Measurements from ENCODE around the gene EFNA5.

EFNA5 gene

DNA sequence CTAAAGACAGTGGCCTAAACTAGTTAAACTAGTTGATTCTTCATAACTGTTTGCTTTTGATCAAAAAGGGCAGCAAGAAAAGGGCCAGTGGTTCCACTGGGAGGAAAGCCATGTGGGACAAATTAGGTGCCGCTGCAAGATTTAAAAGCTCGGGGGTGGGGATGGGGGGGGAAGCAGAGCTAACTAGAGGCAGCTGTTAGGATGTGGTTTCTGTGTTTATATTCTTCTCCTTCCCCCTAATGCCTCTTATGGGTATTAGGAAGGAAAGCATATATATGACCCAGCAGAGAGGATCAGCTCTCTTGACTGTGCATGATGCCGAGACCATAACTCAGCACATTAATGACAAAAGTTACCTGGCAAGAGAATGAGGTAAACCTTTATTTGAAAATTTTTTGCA, 65.7 kb downstream of the EFNA5 start:
- no peak for DNase-seq (ENCODE audit: low read depth in 2 of 3, low spot score in 1 of 3)

DNA sequence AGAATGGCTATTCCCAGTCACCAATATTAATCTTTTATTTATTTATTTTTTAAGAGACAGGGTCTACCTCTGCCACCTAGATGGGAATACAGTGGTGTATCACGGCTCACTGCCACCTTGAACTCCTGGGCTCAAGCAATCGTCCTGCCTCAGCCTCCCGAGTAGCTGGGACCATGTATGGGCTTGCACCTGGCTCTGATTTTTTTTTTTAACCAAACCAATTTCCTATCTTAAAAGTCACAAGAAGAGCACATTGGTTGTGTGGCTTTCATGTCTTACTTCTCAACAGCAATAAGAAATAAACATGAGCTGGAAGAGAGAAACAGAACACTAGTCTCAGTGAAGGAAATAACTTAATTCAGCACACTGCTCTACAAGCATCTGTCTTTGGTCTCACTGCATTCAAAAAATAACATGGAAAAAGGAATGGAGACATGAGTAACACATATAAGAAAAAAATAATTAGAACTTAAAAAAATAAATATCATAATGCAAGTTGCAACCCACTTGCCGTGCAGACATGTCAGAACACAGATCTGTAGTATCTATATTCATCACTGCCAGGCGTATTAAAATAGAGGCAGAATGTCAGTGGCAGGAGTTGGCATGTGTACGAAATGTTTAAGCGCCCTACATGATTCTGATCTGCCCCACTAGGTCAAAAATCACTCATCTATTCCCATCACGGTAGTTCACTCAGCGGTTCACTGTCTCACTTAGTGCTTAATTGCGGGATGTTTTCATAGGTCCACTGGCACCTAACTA, 66.4 kb downstream of the EFNA5 start:
- DNase-seq (ENCODE audit: low read depth in 2 of 3, low spot score in 1 of 3): no peak

DNA sequence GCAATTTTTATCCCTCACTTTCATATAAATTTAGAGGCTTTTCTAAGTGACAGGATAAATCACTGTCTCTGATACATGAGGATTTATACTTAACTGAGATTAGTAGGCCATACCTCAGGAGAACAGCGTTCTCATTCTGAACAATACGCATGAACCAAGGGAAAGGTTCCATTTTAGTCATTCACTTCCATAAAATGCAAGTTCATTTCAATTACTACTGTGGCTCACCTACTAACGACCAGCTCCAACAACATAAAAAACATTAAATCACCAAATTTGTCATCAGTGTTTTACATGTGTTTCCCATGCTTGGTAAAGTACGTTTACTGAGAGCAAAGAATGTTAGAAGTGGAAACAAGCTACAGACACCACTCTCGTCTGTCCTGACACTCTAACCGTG, 67.4 kb downstream of the EFNA5 start:
- no peak for DNase-seq (ENCODE audit: low read depth in 2 of 3, low spot score in 1 of 3)

DNA sequence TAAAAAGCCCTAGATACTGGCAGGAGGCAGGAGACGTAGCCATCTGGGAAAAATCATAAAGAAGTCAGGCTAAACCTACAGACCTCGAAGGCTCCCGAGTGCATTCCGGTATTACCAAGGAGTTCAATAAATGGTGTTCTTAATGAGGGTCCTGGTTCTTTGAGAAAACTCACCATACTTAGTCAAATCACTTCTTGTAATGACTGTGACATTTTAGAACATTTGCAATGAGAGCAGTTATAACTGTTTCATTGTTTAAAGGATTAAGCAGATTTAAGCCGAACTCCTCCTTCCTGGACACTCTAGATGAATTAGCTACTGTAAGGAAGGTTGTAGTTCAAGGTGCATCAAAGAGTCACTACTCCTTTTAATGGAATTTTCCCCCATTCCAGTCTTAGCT, 67.8 kb downstream of the EFNA5 start:
- no peak for DNase-seq (ENCODE audit: low read depth in 2 of 3, low spot score in 1 of 3)

DNA sequence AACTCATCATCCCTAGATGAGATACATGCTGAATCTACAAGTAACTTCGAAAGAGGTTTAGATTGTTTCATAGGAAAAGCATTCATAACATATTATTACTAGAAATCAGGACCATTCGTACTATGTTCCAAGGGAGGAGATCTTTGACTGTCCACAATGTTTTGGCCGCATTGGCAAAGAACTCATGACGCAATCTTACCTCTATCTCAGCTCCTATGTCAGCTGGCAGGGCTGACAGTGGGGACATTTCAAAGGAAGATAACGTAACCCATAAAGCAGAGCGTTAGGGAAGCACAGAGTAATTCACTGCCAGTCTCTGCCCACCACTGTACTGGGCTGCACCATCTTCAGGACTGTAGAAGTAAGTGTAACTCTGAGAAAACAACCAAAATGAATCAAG, 69.7 kb downstream of the EFNA5 start:
- DNase-seq (ENCODE audit: low read depth in 2 of 3, low spot score in 1 of 3): no peak

DNA sequence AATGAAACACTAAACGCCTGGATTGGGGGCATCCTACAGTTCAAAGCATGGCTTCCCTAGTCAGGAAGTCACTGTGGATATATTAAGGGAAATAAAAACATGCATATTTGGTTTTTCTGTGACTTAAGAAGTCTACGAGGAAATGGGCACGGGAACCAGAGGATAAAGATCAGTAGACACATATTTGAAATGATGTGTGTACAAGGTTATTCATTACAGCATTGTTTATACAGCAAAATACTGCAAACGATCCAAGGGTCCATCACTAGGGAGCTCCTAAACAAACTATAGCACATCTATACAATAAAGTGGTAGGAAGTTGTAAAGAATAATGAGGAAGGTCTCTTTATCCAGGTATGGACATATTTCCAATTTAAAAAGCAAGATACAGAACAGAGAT, 71.8 kb downstream of the EFNA5 start:
- no peak for DNase-seq (ENCODE audit: low read depth in 2 of 3, low spot score in 1 of 3)

DNA sequence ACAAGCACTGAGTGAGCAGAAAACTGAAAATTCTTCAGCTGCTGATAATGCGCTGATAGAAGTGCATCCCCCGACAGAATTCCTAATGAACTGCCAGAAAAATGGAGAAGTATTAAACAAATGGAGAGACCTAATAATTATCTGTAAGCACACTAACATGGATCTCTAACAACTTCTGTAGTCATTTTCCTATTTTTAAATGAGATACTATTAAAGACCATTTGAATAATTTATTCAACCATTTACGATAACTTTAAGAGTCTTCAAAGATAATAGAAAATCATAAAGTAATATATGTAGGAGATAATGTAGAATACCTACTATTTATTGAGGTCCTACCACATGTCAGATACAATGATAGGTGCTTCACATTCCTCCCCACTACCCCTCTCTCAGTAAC, 72.9 kb downstream of the EFNA5 start:
- DNase-seq (ENCODE audit: low read depth in 2 of 3, low spot score in 1 of 3): no peak

DNA sequence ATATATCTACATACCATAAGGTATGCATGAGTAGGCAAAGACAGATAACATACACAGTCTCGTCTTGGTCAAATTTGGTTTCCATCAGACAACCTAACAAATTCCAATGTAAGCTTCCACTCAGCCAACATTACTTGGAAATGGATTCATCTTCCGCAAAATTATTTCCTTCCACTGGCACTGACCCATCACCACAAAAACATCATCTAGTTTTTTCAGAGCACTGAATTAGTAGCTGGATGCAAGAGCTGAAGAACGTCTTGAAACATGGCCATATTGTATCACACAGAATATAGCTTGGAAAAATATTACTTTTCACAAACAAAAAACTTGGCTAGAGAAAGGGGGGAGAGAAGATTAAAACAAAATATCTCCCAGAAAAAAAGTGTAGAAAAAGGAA, 73.5 kb downstream of the EFNA5 start:
- no peak for DNase-seq (ENCODE audit: low read depth in 2 of 3, low spot score in 1 of 3)

DNA sequence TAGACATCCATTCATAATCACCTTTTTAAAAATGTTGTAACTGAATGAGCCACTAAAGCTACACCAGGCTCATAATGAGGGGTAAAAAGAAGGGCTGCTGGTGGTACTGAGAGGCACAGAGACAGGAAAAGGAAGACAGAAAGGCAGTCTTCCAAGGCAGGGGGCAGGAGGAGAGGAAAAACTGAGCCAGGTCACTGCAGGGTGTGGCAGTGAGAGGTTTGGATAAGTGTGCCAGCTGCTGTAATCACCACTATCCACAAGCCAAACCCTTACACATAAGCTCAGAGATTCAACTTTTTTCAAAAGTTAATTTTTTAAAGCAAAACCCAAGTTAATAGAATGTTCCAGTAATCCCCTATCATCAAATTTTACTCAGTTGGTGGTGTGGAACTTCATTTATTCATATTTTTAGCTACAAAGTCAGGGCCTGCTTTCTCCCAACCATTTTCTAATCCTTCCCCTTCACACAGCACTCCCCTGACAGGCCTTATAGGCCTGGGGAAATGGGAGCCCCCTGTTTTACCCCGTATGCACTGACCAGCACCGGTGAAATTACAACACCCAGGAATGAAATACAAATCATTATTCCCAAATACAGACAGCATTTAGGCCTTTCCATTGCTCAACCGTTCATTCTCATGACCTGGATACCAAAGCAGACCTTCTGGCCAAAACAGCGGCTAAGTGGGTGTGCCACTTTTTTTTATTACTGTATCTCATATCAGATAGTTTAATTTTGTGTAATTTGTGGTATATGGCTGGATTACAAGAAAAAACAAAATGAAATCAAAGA, 76.3 kb downstream of the EFNA5 start:
- no peak for DNase-seq (ENCODE audit: low read depth in 2 of 3, low spot score in 1 of 3)

DNA sequence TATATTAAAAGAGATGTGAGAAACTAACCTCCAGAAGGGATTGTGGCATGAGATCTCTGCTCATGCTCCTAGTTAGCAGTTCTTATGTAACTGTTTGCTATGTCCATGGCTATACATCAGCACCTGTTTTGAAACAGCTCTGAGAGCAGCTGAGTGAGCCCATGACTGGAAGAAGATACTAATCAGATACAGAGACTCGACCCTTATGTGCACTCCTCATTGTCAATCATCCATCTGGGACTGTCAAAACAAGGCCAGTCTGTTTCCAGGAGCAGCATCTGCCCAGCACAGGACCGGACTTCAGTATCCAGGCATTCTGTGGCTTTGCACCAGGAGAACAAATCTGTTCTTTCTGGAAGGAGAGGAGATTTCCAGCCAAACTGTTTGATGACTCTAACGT, 77.7 kb downstream of the EFNA5 start:
- DNase-seq (ENCODE audit: low read depth in 2 of 3, low spot score in 1 of 3): no peak

DNA sequence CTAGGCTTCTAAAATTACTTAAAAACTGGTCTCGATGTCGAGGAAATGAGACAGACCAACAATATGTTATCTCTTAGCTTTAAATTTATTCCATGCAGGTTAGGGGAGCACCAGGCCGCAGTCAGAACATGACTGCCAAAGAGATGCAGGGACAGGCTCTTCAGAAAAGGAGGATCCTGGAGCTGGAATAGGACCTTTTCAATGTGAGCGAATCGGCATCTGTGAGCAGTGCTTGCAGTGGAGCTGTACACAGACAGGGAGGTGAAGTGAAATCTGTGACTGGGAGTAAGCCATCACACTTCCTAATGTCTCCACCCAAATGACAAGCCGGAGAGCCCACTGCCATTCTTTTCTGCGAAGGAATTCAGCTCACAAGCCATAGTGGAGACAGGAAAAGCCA, 78.2 kb downstream of the EFNA5 start:
- DNase-seq (ENCODE audit: low read depth in 2 of 3, low spot score in 1 of 3): no peak

DNA sequence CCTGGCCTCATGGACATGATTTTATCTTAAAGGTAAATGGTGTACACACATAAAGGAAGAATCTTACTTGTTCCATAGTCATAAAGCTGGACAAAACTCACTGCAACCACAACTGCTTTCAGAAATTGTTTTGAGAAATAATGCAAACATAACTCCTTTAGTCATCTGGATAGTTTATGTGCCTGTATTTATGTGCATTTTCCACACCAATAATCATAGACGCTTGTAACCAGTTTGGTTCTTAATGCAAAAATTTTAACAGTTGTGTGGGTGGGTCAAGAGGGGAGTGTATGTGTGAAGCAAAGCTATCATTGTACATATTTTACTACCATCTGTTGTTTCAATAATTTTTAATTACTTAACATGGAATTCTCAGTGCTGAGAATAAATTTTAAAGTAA, 80.1 kb downstream of the EFNA5 start:
- DNase-seq (ENCODE audit: low read depth in 2 of 3, low spot score in 1 of 3): no peak

DNA sequence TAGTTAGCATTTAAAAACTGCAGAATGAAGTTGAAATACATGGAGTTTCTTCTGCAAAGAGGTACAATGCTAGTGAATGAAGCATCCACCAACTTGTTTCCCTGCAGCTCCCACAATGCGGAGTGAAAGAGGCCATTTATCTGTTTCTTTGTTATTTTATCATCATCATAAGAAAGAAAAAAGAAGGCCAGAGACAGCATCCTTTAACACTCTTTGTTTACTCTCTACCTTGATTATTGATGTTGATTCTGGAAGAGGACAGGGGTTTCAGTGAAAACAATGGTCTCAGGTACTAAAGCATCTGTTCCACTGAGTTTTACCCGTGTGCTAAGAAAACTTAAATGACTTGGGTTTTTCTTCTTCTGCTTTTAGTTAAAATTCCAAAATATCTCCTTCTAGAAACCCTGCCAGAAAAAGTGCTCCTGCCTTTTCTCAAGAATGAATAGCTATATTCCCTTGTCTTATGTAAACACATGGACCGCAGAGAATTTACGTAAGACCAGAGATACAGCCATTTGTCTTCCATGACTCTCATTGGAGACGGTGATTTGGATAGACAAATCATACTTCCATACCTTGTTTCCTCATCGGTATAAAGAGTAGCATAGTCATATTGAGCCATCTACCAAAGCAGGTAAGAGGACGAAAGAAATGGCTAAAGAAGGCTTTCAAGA, 81.1 kb downstream of the EFNA5 start:
- DNase-seq (ENCODE audit: low read depth in 2 of 3, low spot score in 1 of 3): no peak

DNA sequence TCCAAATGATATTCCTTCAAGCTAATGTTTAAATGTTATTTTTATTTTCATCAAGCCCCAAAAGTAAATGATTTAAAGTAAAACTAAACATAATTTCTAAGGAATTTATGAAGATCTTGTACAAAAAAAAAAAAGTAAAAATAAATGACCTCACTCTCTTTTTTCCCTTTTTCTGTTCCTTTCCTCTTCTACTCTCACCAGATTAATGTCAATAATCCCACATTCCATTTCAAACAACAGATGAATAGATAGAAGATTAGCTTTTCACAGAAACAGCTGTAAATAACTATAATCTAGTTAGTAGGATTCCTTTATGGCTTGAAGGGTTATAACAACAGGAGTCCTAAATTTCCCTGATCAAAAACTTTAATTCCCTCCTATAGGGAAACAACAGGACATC, 88.1 kb downstream of the EFNA5 start:
- no peak for DNase-seq (ENCODE audit: low read depth in 2 of 3, low spot score in 1 of 3)

DNA sequence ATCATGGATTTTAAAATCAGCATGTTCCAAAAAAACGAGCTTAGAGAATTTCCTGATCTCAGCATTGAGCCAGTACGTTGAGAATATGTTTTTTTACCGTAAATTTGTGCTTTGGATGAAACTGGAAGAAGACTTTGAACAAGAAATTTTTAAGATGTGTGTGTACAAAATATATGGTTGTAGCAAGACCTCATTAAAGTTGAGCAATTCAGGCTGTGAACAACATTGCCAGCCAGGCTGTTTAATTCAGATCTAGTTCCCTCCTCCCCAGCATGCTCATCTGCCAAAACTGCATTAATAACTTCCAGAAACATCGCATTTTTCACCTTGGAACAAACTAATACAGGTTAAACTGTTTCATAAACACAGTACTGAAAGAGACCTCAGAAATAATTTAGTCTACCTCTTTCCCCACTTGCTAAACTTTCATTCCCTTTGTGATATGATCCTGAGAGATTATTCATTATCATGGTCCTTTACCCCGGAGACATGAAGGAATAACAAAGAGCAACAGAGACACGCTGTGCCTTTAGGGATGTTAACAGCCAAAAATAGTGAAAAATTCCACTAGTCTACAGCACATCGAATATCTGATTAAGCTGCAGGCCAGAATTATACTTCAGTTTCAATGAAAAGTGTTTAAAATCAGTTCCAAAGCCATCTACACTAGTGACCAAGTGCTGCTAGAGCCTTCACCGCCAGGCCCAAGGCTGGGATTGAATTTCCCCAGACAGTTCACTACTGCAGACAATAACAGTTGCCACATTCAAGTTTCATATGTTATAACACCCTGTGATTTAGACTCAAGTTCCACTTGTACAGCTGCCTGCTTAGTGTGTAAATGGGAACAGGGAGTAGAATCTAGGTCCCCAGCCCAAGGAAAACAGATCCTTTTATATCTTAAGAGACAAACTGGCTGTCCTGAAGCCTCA, 89.6 kb downstream of the EFNA5 start:
- DNase-seq (ENCODE audit: low read depth in 2 of 3, low spot score in 1 of 3): no peak

DNA sequence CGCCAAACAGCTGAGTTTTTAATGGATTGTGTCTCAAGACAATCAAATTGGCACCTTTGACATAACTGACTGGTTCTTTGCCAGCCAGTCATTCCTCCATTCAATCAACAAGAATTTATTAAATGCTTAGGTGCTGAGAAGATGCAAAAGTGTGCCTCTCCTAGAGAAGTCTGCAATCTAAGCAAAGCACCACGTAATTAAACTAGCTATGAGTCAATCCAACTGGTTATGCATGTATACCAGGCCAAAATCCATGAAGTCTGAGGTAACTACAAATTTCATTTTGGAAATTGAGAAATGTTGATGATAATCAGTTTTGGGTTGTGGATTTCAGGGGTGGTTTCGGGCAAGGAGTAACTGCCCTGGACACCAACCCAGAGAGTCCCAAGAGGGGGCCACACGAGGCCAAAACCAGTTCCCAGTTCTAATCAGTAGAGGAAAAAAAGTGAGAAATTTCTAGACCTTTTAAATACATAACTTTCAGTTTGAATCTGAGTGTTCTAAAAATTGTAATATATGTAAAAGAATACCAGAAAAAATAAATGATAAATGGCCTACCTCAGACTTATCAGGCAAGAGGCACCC, 92.6 kb downstream of the EFNA5 start:
- DNase-seq (ENCODE audit: low read depth in 2 of 3, low spot score in 1 of 3): no peak

DNA sequence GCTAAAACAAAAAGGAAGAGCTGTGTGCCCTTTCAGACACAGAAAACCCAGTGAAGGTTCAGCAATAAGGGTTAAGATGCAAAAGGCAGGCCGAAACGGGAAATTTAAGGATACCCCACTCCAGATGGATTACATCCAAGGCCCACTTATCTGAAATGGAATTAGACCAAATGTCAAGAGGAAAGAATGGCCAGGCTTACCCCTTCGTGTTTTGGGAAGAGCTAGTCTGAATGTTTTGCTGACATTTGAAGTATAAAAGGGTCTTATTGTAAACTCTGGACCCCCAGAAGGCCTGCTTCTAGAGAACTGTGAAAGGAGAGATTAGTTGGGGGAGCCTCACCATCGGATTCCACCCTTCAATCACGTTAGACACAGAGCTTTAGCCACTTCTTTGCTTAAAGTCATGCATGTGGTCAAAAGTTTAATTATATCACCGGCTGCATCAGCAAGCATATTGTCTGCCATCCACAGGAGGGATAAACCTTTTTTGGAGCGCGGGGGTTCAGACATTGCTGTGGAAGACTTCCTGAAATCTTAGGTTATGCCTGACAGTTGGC, 93.3 kb downstream of the EFNA5 start:
- DNase-seq (ENCODE audit: low read depth in 2 of 3, low spot score in 1 of 3): no peak

DNA sequence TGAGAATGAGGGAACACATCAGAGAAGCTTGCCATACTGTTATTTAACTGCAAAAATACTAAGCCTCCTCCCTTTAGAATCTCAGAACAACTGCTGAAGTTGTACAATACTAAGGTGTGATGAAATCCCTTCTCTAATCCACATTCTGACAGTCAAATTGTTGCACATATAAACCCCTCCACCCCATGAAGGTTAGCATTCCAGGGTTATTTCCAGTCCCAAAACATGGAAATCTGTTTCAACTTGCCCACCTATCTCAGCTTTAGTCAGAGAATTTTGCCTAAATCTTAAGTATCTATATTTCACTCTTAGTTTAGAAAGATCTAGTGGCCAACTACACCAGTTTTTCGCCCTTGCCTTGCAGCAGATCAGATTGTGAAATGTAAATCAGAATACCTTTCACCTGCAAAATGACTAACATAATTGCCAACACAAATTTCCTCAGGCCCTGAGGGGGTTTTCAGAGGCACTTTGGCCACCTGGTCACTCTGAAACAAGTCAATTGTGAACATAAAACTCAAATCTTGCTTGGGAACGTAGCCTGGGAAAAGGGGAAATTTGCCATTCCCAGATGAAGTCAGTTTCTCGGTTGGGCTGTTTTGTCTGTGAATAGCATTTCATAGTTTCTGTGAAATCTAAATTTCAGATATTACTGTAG, 93.9 kb downstream of the EFNA5 start:
- no peak for DNase-seq (ENCODE audit: low read depth in 2 of 3, low spot score in 1 of 3)

DNA sequence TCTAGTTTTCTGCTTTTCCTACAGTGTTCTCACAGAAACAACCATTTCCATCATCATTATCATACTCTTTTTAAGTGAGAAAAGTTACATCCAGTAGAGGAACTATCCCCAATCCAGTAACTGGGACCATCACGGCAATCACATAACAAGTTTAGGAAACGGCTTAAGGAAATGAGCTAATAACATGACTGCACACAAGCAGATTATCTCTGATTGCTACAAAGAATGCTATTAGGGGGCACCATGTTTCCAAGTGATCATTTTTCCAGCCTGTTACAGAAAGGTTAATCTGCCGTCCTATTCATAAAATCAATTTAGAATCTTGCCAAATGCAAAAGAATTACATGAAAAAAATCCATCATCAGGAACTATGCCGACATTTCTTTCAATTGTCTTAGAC, 94.6 kb downstream of the EFNA5 start:
- DNase-seq (ENCODE audit: low read depth in 2 of 3, low spot score in 1 of 3): no peak

DNA sequence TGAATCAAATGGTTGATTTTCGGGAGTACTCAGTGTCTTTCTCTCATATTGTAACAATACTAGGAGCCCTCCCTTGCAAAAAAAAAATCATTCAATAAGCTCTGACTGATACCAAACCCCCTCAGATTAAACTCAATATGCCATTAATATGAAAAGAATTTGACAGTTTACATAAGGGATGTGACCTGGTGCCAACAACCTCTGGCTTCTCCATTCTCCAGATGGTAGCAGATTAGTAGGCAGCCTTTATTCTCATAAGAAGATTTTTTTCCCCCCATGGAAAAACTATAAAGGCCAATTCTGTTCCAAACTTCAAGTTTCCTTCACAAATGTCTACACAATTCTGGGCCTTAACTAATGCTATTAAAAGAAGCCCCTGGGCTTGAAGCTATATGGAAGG, 96.5 kb downstream of the EFNA5 start:
- DNase-seq (ENCODE audit: low read depth in 2 of 3, low spot score in 1 of 3): no peak
